Osteoblast (primary cell): ENCODE data around the gene ZNF618. TPM values are rescaled to one million over a fixed set of nuclear protein-coding genes. Genes with fewer than 3 reads are reported as not detected.

Experiments
- DNase-seq: peaks from one replicate; pipeline ENCODE4 v3.0.0; 2011; ENCODE audit warnings: low spot score, mixed read lengths; ENCODE audit not compliant: insufficient read length; ENCODE audit errors: missing footprints
- H2AFZ ChIP-seq: 2 replicates; pipeline ENCODE4 v1.6.0; 2011; ENCODE audit warnings: mild to moderate bottlenecking, low read length
- H3K27ac ChIP-seq: 2 replicates; pipeline ENCODE4 v1.5.1; 2011; ENCODE audit warnings: mild to moderate bottlenecking, low read depth, low read length, moderate library complexity
- H3K27me3 ChIP-seq: 2 replicates; pipeline ENCODE4 v1.6.0; 2012; ENCODE audit warnings: mild to moderate bottlenecking, control low read depth, inconsistent platforms, low read length, moderate library complexity; ENCODE audit not compliant: insufficient read depth
- H3K36me3 ChIP-seq: 2 replicates; pipeline ENCODE4 v1.5.1; 2011; ENCODE audit warnings: mild to moderate bottlenecking, low read length, control low read depth, moderate library complexity; ENCODE audit not compliant: insufficient read depth
- H3K4me1 ChIP-seq: 2 replicates; pipeline ENCODE4 v1.5.1; 2011; ENCODE audit warnings: mild to moderate bottlenecking, low read length, control low read depth, moderate library complexity; ENCODE audit not compliant: insufficient read depth
- H3K4me2 ChIP-seq: 2 replicates; pipeline ENCODE4 v1.6.0; 2011; ENCODE audit warnings: mild to moderate bottlenecking, low read length; ENCODE audit not compliant: insufficient read depth
- H3K4me3 ChIP-seq: fragments of 200-600 bp; sonication (generic); 3 replicates; pipeline ENCODE4 v1.5.1; 2012; ENCODE audit warnings: mild to moderate bottlenecking, low read length, inconsistent platforms; ENCODE audit not compliant: insufficient read depth
- H3K79me2 ChIP-seq: 2 replicates; pipeline ENCODE4 v1.6.0; 2012; ENCODE audit warnings: mild to moderate bottlenecking, low read length, control low read depth, inconsistent platforms; ENCODE audit not compliant: insufficient read depth
- H3K9me3 ChIP-seq: 2 replicates; pipeline ENCODE4 v1.5.1; 2011; ENCODE audit warnings: low read depth, low read length, control low read depth
- H4K20me1 ChIP-seq: 2 replicates; pipeline ENCODE4 v1.6.0; 2012; ENCODE audit warnings: mild to moderate bottlenecking, low read length, control low read depth; ENCODE audit not compliant: insufficient read depth
- CTCF ChIP-seq: IDR thresholded peaks from 2 replicates; pipeline ENCODE4 v1.5.1; 2011; ENCODE audit warnings: mild to moderate bottlenecking, low read depth, low read length, moderate library complexity; ENCODE audit errors: extremely low read depth
- total RNA-seq: library from RNA; depleted of rRNA; stranded (reverse); fragments of >200 nt; gene quantifications from 2 replicates; pipeline ENCODE4 v1.2.3, GENCODE V29; 2012

The ZNF618 gene
- total RNA-seq, 1 donor, result 10.1 TPM

GRCh38 chr9:113945784-113946183 lies 69.7 kb downstream of the ZNF618 start:
- no peak for TF ChIP-seq CTCF
- Histone ChIP-seq H3K9me3 (no peaks in the 10 kb centered on the region), H3K36me3 (no peaks in the 10 kb centered on the region), H4K20me1 (peaks cover 19% of the 10 kb centered on the region), H3K4me3 (no peak overlapping the region), H3K4me2 (no peak overlapping the region), H3K4me1 (peaks cover 7% of the 10 kb centered on the region), H3K27me3 (no peaks in the 10 kb centered on the region), H3K79me2 (peaks cover 86% of the 10 kb centered on the region), H2AFZ (no peak overlapping the region), H3K27ac (no peak overlapping the region)
- DNase-seq, result no peak

- H3K9me3 ChIP-seq, result no peaks in the 10 kb centered on the region
- no peak overlapping the region for H3K27ac ChIP-seq
- H3K4me2 ChIP-seq, result no peak overlapping the region
- no peak for DNase-seq
- H3K4me3 ChIP-seq, result no peak overlapping the region
- no peaks in the 10 kb centered on the region for H3K4me1 ChIP-seq
- H3K27me3 ChIP-seq, result no peaks in the 10 kb centered on the region
- H4K20me1 ChIP-seq, result peaks cover 19% of the 10 kb centered on the region
- H3K36me3 ChIP-seq, result no peaks in the 10 kb centered on the region
- no peak for TF ChIP-seq CTCF
- H3K79me2 ChIP-seq, result peaks cover 84% of the 10 kb centered on the region
- H2AFZ ChIP-seq, result no peak overlapping the region
These were observed 70.5 kb downstream of the ZNF618 start for GRCh38 chr9:113946496-113947115.

DNA sequence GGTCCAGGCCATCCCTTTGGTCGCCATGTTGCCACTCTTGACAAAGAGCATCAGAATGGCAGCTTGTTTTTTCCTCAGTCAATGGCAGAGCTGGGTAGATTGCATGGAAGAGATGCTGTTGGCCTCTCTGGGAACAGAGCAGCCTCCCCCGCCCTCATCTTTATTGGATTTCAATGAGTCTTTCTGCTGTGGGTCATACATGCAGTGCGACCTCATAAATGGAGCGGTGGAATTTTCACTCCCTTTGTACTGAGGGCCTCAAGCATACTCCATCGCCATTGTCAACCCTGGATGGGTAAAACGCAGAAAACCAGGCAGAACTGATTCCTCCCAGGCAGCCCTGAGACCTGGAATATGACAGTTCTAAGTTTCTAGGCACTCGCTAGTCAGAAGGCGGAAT lies 71.8 kb downstream of the ZNF618 start:
- H3K4me1 ChIP-seq, result peaks cover 7% of the 10 kb centered on the region
- peaks cover 85% of the 10 kb centered on the region for H3K79me2 ChIP-seq
- H3K4me2 ChIP-seq, result no peak overlapping the region
- H3K36me3 ChIP-seq, result no peaks in the 10 kb centered on the region
- H3K9me3 ChIP-seq, result no peaks in the 10 kb centered on the region
- H4K20me1 ChIP-seq, result peaks cover 19% of the 10 kb centered on the region
- DNase-seq, result no peak
- H3K27me3 ChIP-seq, result no peaks in the 10 kb centered on the region
- no peak overlapping the region for H3K27ac ChIP-seq
- no peak overlapping the region for H2AFZ ChIP-seq
- TF ChIP-seq CTCF, result no peak
- no peak overlapping the region for H3K4me3 ChIP-seq

- H3K79me2 ChIP-seq, result peaks cover 86% of the 10 kb centered on the region
- peaks cover 18% of the 10 kb centered on the region for H3K4me1 ChIP-seq
- H2AFZ ChIP-seq, result no peak overlapping the region
- no peak overlapping the region for H3K4me3 ChIP-seq
- no peaks in the 10 kb centered on the region for H3K9me3 ChIP-seq
- no peaks in the 10 kb centered on the region for H3K27me3 ChIP-seq
- no peak for TF ChIP-seq CTCF
- H3K4me2 ChIP-seq, result no peak overlapping the region
- no peak overlapping the region for H3K27ac ChIP-seq
- DNase-seq, result no peak
- H4K20me1 ChIP-seq, result peaks cover 19% of the 10 kb centered on the region
- no peaks in the 10 kb centered on the region for H3K36me3 ChIP-seq
These were observed 72.9 kb downstream of the ZNF618 start for GRCh38 chr9:113948891-113949570.
